GF-D8 (cell line): Measurements from ENCODE around the gene MCF2L2.

Experiments used
- DNase-seq: peaks from one replicate; lab custom pipeline; 2025; lab: John Stamatoyannopoulos, UW

Gene MCF2L2

DNA sequence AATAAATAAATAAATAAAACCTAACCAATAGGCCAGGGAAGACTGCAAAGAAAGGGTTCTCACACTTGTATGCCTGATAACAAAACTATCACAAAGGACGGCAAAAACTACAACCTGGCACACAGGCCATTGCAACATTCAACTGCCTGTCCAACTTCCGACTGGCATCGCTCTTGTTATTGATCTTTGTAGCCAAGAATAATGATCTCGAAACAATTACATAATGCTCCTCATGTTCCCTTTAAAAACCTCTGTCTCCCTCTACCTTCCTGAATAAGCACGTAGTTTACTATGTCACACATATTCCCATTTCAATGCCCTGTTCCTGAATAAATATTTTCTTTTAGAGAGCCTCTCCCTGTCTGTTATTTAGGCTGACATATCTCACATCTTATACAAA is 101.1 kb downstream of the MCF2L2 start:
- no peak for DNase-seq

- no peak for DNase-seq
Measured at GRCh38 chr3:183324083-183324482, 104.3 kb downstream of the MCF2L2 start.

- DNase-seq, result no peak
Measured at GRCh38 chr3:183319371-183319770, 109.0 kb downstream of the MCF2L2 start.

DNA sequence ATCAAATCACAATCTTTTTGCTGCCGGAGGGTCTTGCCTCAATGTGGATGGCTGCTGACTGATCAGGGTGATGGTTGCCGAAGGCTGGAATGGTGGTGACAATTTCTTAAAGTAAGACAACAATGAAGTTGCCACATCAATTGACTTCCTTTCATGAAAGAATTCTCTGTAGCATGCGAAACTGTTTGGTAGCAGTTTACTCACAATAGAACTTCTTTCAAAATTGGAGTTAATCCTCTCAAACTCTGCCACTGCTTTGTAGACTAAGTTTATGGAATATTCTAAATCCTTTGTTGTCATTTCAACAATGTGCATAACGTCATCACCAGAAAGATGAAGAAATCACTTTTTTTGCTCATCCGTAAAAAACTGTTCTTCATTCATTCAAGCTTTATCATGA is 109.5 kb downstream of the MCF2L2 start:
- no peak for DNase-seq

DNA sequence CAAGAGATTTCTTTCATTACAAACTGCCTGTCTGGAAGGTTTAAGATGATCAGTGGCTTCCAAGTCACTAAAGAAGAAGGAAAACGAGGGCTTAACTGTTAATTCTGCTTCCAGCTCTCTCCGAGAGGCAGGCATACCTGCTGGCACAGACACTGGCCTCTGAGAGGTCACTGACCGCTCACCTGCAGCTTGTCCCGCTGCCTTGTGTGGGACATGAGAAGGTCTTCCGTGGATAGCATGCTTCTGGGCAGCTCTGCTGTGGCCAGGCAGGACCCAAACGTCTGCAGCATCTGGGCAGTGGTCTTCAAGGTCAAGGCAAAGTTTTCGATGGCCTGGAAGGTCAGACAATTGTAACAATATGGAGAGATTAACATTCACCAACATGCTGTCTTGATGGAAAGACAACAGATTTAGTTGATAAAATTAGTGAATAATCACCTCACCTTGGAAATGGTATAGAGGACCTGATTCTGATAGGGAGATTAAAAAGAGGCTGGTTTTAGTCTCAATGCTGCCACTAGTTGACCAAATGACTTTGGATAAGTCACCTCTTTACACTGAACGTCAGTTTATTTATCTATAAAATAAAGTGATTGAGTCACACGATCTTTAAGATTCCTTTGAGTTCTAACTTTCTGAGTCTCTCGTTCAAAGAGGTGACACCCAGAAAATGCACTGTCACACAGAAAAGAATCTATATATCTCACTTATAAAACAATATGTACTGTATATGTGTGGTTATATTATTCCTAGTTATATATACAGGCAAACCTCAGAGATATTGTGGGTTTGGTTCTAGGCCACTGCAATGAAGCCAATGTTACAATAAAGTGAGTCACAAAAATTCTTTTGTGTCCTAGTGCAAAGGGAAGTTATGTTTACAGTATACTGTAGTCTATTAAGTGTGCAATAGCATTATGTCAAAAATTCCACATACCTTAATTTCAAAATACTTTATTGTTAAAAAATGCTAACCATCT is 110.2 kb downstream of the MCF2L2 start:
- no peak for DNase-seq

GRCh38 chr3:183317271-183317670 is 111.1 kb downstream of the MCF2L2 start:
- no peak for DNase-seq

DNA sequence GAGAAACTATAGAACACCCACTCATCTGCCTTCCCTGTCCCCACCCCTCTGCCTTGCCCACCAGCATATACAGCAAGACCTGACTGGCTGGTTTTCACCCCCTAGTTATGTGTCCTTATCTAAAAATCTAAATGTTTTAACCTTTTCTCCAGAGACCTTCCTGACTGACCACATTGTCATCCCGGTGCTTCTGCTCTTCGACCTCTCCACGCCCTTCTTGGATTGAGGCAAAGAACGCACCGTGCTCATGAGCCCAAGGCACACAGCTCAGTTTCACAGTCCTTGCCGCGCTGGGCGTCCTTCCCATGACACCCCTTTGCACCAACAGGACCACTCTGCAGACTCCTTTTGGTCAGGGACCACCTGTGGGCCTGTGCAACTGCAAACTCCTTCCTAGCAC is 112.7 kb downstream of the MCF2L2 start:
- no peak for DNase-seq

- no peak for DNase-seq
Measured at GRCh38 chr3:183313764-183314163, 114.7 kb downstream of the MCF2L2 start.

DNA sequence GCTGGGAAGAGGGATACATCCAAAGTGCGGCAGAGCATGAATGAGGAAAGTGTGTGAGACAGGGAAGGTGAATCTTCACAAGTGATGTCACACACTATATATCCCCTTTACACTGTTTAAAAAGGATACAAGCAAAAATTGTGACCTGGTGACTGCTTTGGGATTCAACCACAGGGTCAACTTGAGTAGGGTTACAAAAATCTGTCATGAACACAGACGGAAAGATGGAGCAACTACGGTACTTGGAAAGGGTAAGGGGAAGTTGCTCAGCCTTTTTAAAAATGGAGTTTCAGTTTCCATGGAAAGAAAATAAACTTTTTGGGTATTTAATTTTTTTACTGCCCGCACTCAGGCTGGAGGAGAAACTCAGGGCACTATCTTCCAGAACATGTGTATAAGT is 115.1 kb downstream of the MCF2L2 start:
- DNase-seq, result peak; percentile 77

GRCh38 chr3:183312433-183312832 is 116.0 kb downstream of the MCF2L2 start:
- no peak for DNase-seq

- DNase-seq, result no peak
Measured at GRCh38 chr3:183310936-183311335, 117.5 kb downstream of the MCF2L2 start.

- no peak for DNase-seq
Measured at GRCh38 chr3:183309276-183309675, 119.1 kb downstream of the MCF2L2 start.

- no peak for DNase-seq
Measured at GRCh38 chr3:183308751-183309150, 119.7 kb downstream of the MCF2L2 start.

DNA sequence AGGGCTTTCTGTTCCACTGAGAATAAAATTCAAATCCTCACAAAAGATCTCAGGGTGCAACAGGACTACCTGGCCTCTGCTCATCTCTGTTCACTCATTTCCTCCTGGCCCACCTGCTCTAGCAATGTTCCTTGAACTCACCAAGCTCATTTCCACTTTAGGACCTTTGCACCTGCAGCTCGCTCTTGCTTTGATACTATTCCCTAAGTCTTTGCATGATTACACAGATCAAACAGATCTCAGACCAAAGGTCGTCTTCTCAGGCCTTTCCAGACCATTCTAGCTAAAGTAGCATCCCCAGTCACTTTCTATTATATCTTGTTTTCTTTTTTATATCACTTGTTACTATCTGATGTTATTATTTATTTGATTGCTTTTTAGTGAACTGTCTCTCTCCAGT is 120.7 kb downstream of the MCF2L2 start:
- DNase-seq, result no peak

DNA sequence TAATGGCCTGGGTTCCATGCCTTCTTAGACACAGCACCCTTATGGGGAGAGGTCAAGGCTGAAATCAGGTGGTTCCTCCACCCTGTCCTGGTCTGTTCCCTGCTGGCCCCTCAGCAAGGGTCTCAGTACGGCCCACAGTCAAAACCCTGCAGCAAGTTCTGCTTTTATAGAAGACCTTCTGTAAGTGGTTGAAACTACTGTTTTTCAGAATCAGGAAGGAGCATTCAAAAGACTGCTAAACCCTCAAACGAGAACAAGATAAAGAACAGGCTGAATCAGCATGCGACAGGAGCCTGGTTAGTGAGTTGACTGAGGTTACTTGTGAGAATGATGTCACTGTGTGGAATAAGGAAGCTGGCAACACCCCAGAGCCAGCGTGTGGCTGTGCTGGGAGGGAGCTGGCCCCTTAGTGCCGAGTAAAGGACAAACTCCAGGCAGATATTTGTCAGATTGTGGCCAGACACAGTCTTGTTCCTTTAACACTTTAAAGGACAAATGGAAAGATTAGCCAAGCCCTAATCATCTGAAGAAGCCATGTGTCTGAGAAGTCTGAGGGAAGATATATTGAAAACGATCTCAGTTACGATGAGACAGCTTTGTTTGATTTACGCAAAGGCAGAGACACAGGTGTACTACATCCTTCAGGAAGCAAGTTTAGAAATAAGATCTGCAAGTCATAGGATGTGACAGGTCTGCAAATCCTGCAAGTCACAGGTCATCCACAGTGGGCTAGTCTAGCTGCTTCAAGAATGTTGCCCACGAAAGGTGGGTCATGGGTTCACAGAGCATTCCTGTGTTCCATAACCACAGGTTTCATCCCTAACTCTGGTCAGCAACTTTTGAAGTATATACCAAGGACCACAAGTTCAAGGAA is 121.4 kb downstream of the MCF2L2 start:
- DNase-seq, result peak; percentile 81

DNA sequence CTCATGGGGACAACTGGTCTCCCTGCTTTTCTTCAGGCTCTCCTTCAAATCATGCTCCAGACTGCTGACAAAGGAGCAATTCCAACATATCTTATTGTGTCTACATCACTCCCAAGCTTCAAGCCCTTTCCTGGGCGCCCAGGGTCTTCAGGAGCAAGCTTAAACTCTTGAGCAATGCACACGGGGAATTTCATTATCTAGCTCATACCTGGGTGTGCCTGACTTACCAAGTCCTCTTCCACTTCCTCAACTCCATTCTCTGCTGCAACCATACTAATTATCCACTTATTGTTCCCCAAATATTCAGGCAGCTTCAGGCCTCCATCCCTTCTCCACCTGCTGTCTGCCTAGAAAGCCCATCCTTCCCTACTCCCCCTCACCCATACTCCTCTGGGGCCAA is 124.7 kb downstream of the MCF2L2 start:
- DNase-seq, result no peak

GRCh38 chr3:183301937-183302580 is 126.4 kb downstream of the MCF2L2 start:
- peak; percentile 54 for DNase-seq

DNA sequence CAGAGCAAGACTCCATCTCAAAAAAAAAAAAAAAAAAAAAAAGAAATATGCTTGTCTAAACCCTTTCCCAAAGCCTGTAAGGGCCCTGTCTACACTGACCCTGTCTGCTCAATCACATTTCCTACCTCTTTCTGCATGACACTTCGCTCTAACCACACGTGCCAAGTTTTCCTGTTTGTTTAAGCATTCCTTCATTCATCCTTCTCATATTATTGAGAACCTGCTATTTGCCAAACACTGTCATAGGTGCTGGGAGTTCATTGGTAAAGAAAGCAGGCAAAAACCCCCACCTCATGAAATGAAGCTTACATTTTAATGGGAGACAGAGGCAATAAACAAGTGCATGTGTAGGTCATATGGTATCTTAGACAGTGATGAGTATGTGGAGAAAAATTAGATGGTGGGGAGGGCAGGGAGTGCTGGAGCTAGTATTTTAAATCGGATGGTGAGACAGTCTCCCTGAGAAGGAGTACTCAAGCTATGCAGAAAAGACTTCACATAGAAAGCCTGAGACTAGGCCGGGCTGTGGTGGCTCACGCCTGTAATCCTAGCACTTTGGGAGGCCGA is 127.3 kb downstream of the MCF2L2 start:
- DNase-seq, result no peak

DNA sequence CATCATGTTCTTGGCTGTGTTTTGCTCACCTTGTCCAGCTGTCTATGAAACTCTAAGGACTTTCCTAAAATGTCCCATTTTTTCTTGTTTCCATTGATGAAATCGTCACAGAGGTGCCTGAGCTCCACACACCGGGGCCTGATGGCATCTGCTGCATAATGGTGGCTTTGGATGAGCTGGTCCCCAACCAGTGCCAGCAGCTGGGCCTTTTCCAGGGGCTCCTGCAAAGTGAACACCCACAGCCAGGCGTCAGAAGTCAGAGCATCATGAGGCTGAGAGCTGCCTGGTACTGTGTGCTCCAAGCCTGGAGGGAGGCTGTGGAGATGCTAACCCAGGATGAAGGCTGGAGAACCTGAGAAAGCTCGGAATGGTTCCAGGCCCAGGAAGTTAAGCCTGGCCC is 128.4 kb downstream of the MCF2L2 start:
- no peak for DNase-seq

GRCh38 chr3:183298701-183299153 is 129.7 kb downstream of the MCF2L2 start:
- DNase-seq, result peak; percentile 79

DNA sequence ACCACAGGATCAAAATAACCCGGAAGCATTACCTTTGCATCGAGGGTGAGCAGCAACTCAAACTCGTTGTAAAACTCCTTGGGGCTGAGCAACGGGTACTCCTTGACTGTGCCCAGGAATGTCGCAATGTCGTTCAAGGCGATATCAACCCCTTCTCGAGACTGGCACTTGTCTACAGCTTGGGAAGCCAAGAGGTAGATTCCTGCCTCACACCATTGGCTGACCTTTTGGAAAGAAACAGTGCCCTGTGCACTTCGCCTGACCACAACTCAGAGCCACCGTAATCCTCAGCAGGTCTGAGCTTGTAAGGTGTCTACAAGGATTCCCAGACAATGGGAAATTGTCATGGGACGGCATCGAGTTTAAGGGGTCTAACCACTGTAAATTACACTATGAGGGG is 131.5 kb downstream of the MCF2L2 start:
- no peak for DNase-seq

- DNase-seq, result peak; percentile 91
Measured at GRCh38 chr3:183295211-183295610, 133.2 kb downstream of the MCF2L2 start.
